Measurements from ENCODE around the gene BRICD5.

BRICD5 gene

GRCh38 chr16:2160915-2161551 is 49.6 kb downstream of the BRICD5 start:
- CTCF ChIA-PET = interaction anchor here (0.7 to 1.9 kb wide), 2 partner anchors 9 kb away, joined by 3 to 7 read pairs; no protein-coding TSS in a partner anchor
- Histone ChIP-seq H3K4me1 (ENCODE audit: control insufficient read depth, insufficient read depth, low read length) (no peaks in the 10 kb centered on the region), H3K36me3 (ENCODE audit: control insufficient read depth in 2 of 2, insufficient read depth in 1 of 2, low read length in 2 of 2) (peaks cover 0 to 11% of the 10 kb centered on the region in 2 experiments; a peak in 2 of 3 replicates), H3K27ac (ENCODE audit: extremely low read depth, low read depth, low read length) (no peak overlapping the region), H3K9me3 (ENCODE audit: control insufficient read depth, insufficient read depth, low read depth, low read length) (no peaks in the 10 kb centered on the region), H3K4me3 (ENCODE audit: low read depth, low read length) (no peak overlapping the region)
- peak; percentile 29; the same call in 1 of the 2 replicates for TF ChIP-seq SCRT2 (tag by site-specific recombination; IDR thresholded peaks at IDR 0.05)
- no peak for TF ChIP-seq ZNF670 (tag by site-specific recombination; IDR thresholded peaks at IDR 0.05; ENCODE audit: low read depth)
- peak; percentile 34 for TF ChIP-seq KLF1 (tag by site-specific recombination; IDR thresholded peaks at IDR 0.05)
- TF ChIP-seq ZBTB8A (tag by site-specific recombination; IDR thresholded peaks at IDR 0.05) = peak; percentile 32; the same call in 1 of the 2 replicates
- 0 out of 2 replicates have a peak, but pooled peaks have one; percentile 29 for TF ChIP-seq KLF17 (tag by site-specific recombination; IDR thresholded peaks at IDR 0.05)
- no peak for TF ChIP-seq ZNF555 (tag by site-specific recombination; conservative IDR thresholded peaks at IDR 0.05)
- POLR2A ChIA-PET = interaction anchor here (0.6 kb wide), 1 partner anchor 9 kb away, joined by 6 read pairs; no protein-coding TSS in a partner anchor
